ENCODE results near the gene PCIF1.

GRCh38 chr20:45907219-45907948 lies 27.1 kb upstream of the PCIF1 start:
- TF ChIP-seq EZH2 (IDR thresholded peaks at IDR 0.05; ENCODE audit: insufficient read depth, poor library complexity, severe bottlenecking) (no peak), EZH2phosphoT487 (IDR thresholded peaks at IDR 0.05; ENCODE audit: insufficient read depth, low read depth) (no peak)

All from GM23248 (cell line).